SK-N-SH (cell line): ENCODE data around the gene CCDC188.

ENCODE experiments used
- MAX ChIP-seq: IDR thresholded peaks from 2 replicates; pipeline ENCODE4 v1.4.0; 2012; ENCODE audit warnings: low read depth
- MXI1 ChIP-seq: IDR thresholded peaks from 2 replicates; pipeline ENCODE4 v1.6.1; 2012; ENCODE audit warnings: mild to moderate bottlenecking, low read depth, low read length, improper control_type of control experiment
- POLR2AphosphoS5 ChIP-seq: IDR thresholded peaks from 2 replicates; pipeline ENCODE4 v1.6.1; 2012; ENCODE audit warnings: low read depth, low read length
- RAD21 ChIP-seq: IDR thresholded peaks from 2 replicates; pipeline ENCODE4 v1.6.1; 2012; ENCODE audit warnings: mild to moderate bottlenecking, low read length
- TAF1 ChIP-seq: IDR thresholded peaks from 2 replicates; pipeline ENCODE4 v1.6.1; 2012; ENCODE audit warnings: low read depth, mild to moderate bottlenecking, low read length, moderate library complexity, borderline replicate concordance
- TCF12 ChIP-seq: IDR thresholded peaks from 2 replicates; pipeline ENCODE4 v1.4.0; 2012
- TF ChIP-seq, protein P1 (sequence below): fragments of 200-600 bp; sonication (generic); IDR thresholded peaks from 2 replicates; pipeline ENCODE4 v1.6.1; 2017; ENCODE audit warnings: antibody characterized with exemption, mild to moderate bottlenecking, moderate library complexity
- TF ChIP-seq, protein P2 (sequence below): fragments of 150-350 bp; IDR thresholded peaks from 2 replicates; pipeline ENCODE4 v1.6.1; 2016; ENCODE audit warnings: mild to moderate bottlenecking, low read depth, low read length
- TF ChIP-seq, protein P3 (sequence below): fragments of 150-350 bp; IDR thresholded peaks from 2 replicates; pipeline ENCODE4 v1.6.1; 2017; ENCODE audit warnings: antibody characterized with exemption, low read length, low read depth, borderline replicate concordance

DNA sequence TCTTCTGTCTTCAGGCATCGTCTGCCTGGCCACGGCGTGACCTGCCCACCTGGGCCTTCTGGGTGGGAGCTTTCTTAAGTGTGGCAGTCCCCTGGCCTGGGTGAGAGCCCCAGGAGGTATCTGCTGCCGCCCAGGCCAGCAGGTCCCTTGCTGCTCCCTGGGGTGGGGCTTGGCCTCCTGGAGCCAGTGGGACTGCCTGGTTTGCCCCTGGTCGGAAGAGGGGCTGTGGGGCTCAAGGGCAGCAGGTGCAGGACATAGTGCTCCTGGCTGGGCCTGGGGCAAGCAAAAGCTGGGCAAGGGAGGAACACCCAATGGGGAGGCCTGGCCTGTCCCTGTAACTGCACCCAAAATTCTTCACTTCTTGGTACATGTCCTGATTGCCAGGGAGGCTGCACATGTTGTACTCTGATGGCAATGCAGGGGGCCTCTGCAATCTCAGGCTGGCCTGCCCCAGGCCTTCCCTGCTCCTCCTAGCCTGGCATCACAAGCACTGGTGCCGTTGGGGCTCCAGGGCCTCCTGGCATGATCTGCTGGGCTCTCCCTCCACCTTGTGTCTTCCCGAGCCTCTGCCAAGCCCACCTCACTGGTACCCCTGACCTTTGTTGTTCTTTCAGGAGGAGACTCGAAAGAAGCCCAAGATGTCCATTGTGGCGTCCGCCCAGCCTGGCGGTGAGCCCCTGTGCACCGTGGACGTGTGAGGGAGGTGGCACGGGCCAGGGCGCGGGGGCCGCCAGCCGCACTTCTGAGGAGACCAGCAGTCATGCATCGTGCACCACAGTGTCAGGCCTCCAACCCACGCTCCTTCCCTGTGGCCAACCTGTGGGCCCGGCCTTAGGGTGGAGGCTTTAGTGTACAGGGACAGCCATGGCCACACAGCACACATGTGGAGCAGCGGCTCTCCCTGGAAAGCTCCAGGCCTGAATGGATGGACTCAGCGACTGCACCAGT is 41.2 kb downstream of the CCDC188 start:
- TF ChIP-seq, protein P1, sequence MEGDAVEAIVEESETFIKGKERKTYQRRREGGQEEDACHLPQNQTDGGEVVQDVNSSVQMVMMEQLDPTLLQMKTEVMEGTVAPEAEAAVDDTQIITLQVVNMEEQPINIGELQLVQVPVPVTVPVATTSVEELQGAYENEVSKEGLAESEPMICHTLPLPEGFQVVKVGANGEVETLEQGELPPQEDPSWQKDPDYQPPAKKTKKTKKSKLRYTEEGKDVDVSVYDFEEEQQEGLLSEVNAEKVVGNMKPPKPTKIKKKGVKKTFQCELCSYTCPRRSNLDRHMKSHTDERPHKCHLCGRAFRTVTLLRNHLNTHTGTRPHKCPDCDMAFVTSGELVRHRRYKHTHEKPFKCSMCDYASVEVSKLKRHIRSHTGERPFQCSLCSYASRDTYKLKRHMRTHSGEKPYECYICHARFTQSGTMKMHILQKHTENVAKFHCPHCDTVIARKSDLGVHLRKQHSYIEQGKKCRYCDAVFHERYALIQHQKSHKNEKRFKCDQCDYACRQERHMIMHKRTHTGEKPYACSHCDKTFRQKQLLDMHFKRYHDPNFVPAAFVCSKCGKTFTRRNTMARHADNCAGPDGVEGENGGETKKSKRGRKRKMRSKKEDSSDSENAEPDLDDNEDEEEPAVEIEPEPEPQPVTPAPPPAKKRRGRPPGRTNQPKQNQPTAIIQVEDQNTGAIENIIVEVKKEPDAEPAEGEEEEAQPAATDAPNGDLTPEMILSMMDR: no peak
- TF ChIP-seq MXI1: no peak
- no peak for TF ChIP-seq MAX
- TF ChIP-seq, protein P2, sequence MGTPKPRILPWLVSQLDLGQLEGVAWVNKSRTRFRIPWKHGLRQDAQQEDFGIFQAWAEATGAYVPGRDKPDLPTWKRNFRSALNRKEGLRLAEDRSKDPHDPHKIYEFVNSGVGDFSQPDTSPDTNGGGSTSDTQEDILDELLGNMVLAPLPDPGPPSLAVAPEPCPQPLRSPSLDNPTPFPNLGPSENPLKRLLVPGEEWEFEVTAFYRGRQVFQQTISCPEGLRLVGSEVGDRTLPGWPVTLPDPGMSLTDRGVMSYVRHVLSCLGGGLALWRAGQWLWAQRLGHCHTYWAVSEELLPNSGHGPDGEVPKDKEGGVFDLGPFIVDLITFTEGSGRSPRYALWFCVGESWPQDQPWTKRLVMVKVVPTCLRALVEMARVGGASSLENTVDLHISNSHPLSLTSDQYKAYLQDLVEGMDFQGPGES: no peak
- TF ChIP-seq POLR2AphosphoS5: no peak; the same call in 1 of the 2 replicates
- TF ChIP-seq TAF1: no peak
- no peak for TF ChIP-seq RAD21
- TF ChIP-seq TCF12: no peak
- TF ChIP-seq, protein P3, sequence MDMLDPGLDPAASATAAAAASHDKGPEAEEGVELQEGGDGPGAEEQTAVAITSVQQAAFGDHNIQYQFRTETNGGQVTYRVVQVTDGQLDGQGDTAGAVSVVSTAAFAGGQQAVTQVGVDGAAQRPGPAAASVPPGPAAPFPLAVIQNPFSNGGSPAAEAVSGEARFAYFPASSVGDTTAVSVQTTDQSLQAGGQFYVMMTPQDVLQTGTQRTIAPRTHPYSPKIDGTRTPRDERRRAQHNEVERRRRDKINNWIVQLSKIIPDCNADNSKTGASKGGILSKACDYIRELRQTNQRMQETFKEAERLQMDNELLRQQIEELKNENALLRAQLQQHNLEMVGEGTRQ: no peak
